CD4-positive, alpha-beta T cell treated with Interleukin-10 for 1 hour (primary cell): ENCODE data around the gene ZDHHC20.

ENCODE experiments used
- DNase-seq: peaks from one replicate; pipeline ENCODE4 v3.0.0-alpha.2; 2020

The ZDHHC20 gene

GRCh38 chr13:21360463-21360862, 98.6 kb downstream of the ZDHHC20 start:
- DNase-seq, result no peak

GRCh38 chr13:21359855-21360254, 99.2 kb downstream of the ZDHHC20 start:
- DNase-seq, result no peak

- DNase-seq, result no peak
Measured at GRCh38 chr13:21355304-21355703, 103.8 kb downstream of the ZDHHC20 start.

GRCh38 chr13:21354721-21355120, 104.4 kb downstream of the ZDHHC20 start:
- DNase-seq, result no peak

DNA sequence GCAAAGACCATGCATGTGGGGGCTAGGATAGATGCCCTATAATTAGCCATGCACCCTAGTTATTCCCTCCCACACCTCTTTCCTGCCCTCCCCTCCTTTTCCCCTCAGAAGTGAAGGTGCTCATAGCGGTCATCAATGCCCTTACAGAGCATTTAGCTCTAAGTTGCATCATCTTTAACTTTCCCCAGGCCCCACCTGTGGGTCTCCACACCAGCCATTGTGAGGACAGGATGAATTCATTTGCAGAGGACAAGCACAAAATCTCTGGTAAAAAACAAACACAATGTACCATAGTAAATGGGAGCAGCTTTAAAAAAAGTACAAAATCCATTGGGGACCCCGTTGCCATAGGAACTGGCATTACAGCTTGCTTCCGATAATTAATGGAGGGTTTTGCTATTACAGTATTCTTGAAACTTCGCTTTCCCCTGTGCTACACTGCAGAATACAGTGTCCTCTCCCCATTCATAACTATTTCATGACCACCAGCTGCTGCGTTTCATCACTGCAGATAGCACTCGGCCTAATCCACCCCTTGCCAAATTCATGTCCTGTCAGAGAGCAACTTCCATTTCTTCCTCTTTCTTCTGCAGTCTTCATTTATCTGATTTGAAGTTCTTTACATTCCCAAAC, 110.5 kb downstream of the ZDHHC20 start:
- DNase-seq, result no peak

- no peak for DNase-seq
Measured at GRCh38 chr13:21347753-21348318, 111.3 kb downstream of the ZDHHC20 start.

DNA sequence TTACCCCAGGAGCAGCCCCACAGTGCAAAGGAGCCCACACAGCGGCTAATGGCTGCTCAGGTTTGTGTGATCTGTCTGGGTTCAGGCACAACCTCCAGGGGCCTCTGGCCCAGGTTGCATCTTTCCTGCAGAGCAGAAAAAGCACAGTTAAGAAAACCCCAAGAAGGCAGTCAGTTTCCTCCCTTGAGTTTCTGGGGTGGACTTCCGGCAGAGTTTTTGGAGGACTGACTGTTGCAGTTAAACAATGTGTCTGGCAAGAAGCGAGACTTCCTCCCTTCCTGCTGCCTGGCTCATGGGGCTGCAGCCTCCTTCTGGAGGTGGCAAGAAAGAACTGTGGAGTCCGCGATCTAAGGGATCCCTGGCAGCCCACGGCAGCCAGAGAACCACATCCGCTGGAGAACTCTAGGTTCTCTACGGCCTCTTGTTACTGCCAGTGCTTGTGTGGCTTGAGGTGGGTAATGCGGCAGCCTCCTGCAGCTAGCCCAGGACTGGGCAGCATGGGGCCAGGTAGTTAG, 114.4 kb downstream of the ZDHHC20 start:
- DNase-seq, result peak; percentile 44

- no peak for DNase-seq
Measured at GRCh38 chr13:21343659-21344058, 115.4 kb downstream of the ZDHHC20 start.

DNA sequence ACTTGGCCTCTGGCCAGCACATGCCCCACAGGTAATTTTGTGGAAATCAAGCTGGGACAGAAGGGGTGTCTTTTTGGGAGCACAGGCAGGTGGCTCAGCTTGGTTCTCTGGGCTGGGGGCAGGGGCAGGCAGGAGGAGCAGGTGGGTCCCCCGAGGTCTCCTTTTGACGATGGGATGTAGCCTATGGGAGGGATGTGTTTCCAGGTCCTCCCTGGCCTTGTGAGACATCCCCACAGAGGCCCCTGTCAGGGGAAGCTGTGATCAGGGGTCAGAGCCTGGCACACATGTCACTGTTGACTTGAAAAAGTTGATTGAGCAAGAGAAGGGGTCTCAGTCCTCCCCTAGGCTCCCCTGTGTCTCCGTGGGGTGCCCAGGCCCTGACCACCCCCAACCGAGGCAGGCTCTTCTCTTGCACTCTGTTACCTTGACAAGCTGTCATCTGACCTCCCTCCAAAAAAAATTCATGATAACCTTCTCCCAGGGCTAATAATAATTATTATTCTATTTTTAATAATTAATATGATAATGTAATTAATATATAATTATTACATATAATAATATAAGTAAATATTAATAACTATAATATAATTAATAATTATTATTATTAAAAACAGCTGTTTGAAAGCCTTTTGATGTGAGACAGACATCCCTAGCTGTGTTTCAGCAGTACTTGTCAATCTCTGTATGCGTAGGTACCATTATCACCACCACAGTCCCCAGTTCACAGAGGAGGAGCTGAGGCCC, 116.2 kb downstream of the ZDHHC20 start:
- DNase-seq, result no peak

DNA sequence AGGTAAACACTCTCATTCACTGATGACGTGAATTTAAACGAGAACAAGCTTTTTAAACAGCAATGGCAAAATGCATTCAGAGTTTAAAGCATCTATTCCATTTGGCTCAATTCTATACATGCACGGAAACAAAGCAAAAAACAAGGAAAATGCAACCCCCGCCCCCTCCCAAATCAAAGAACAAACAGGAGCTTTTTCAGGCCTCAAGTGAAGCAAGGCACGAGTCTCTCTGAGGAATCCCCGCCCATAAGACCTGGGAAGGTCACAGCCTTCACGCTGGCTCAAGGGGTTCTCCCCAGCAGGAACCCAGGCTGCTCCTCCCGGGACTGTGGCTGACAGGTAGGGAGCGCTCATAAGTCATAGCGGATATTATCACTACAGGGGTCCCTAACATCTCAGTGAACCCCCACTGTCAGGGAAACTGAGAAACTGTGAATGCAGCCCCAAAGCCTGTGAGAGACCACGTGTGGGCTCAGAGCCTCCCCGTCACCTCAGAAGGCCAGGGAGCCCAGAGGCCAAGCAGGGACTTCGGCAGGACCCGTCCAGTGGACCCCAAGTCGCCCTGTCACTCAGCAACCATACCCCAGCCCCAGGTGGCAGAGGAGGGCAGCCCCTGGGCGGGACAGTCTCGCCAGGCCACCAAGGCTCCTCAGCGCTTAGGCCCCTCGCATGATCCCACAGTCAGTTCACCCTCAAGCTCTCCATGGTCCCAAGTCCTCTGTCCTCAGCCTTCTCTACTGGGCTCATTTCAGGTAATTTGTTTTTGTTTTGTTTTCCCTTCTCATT, 117.3 kb downstream of the ZDHHC20 start:
- no peak for DNase-seq

- DNase-seq, result no peak
Measured at GRCh38 chr13:21338639-21339278, 120.3 kb downstream of the ZDHHC20 start.

- DNase-seq, result no peak
Measured at GRCh38 chr13:21338156-21338555, 120.9 kb downstream of the ZDHHC20 start.

GRCh38 chr13:21336609-21337349, 122.3 kb downstream of the ZDHHC20 start:
- DNase-seq, result no peak

GRCh38 chr13:21333186-21333585, 125.9 kb downstream of the ZDHHC20 start:
- no peak for DNase-seq

GRCh38 chr13:21330126-21330861, 128.8 kb downstream of the ZDHHC20 start:
- DNase-seq, result peak; percentile 18

- no peak for DNase-seq
Measured at GRCh38 chr13:21328836-21329477, 130.1 kb downstream of the ZDHHC20 start.

- no peak for DNase-seq
Measured at GRCh38 chr13:21328201-21328600, 130.9 kb downstream of the ZDHHC20 start.

GRCh38 chr13:21326155-21327031, 132.7 kb downstream of the ZDHHC20 start:
- no peak for DNase-seq

DNA sequence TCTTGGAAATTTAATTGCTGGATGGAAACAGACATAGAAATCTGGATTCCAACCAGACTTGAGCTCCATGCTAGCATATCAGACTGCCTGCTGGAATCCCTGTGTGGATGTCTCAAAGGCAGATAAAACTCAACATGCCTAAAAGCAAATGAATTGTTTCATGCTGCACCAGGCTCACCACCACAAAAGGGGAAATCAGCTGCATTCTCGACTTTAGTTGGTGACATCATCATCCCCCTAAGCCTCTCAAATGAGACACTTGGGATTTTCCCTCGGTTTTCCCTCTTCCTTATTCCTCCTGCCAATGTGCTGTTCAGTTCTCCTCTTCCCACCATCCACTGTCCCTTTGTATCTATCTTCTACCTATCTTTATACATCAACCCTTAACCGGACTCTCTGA, 134.3 kb downstream of the ZDHHC20 start:
- no peak for DNase-seq

DNA sequence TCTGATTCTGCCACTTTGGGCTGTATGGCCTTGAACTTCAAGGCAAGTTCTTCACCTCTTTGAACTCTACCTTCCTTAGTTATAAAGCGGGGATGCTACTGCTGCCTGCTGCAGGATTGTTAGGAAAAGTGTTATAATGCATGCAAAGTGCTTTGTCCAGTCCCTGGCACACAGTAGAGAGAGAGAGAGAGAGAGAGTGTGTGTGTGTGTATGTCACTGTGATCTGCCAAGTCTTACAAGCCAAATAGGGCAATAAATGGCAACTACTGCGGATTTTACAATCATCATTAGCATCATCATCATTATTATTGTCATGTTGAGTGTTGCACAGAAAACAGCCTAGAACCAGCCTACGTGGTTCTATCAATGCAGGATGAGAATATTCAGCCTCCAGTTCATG, 136.1 kb downstream of the ZDHHC20 start:
- no peak for DNase-seq
